Endodermal cell (in vitro differentiated cells): Measurements from ENCODE around the gene MIB1. TPM values are rescaled to one million over a fixed set of nuclear protein-coding genes. Genes with fewer than 3 reads are reported as not detected.
"Not testable (repeated sequence)": the region's sequence is repeated elsewhere in the genome, so short reads cannot be mapped to it uniquely, and the experiment has no call there.

Source experiments
- DNase-seq: peaks from one replicate; pipeline ENCODE4 v3.0.0-alpha.2; 2017
- H3K27ac ChIP-seq: 2 replicates; pipeline ENCODE4 v1.5.1; 2013; ENCODE audit warnings: mild to moderate bottlenecking, low read depth, low read length, moderate library complexity
- H3K27me3 ChIP-seq: 2 replicates; pipeline ENCODE4 v1.6.1; 2013; ENCODE audit warnings: mild to moderate bottlenecking, low read length, moderate library complexity; ENCODE audit not compliant: insufficient read depth, control insufficient read depth, poor library complexity, severe bottlenecking
- H3K36me3 ChIP-seq: 2 replicates; pipeline ENCODE4 v1.7.0; 2013; ENCODE audit warnings: mild to moderate bottlenecking, low read length, moderate library complexity; ENCODE audit not compliant: control insufficient read depth, insufficient read depth
- H3K4me1 ChIP-seq: one replicate; pipeline ENCODE4 v1.7.0; 2013; ENCODE audit warnings: low read length; ENCODE audit not compliant: control insufficient read depth, insufficient read depth
- H3K4me3 ChIP-seq: 2 replicates; pipeline ENCODE4 v1.5.1; 2013; ENCODE audit warnings: mild to moderate bottlenecking, low read length, moderate library complexity
- H3K9ac ChIP-seq: 2 replicates; pipeline ENCODE4 v1.6.1; 2013; ENCODE audit warnings: mild to moderate bottlenecking, low read length, moderate library complexity; ENCODE audit not compliant: poor library complexity, severe bottlenecking; ENCODE audit errors: extremely low read depth
- H3K9me3 ChIP-seq: 2 replicates; pipeline ENCODE4 v1.6.1; 2013; ENCODE audit warnings: mild to moderate bottlenecking, low read length, moderate library complexity; ENCODE audit not compliant: control insufficient read depth
- H3K27ac Mint-ChIP-seq: 2 replicates; pipeline ENCODE4 v1.8.0; 2020; ENCODE audit warnings: mixed read lengths
- H3K27me3 Mint-ChIP-seq: 2 replicates; pipeline ENCODE4 v1.8.0; 2021; ENCODE audit warnings: mild to moderate bottlenecking, mixed read lengths; ENCODE audit not compliant: insufficient read depth
- H3K36me3 Mint-ChIP-seq: 2 replicates; pipeline ENCODE4 v1.8.0; 2020; ENCODE audit warnings: low read depth, mixed read lengths
- H3K4me1 Mint-ChIP-seq: 2 replicates; pipeline ENCODE4 v1.8.0; 2020; ENCODE audit warnings: mixed read lengths
- H3K4me3 Mint-ChIP-seq: 2 replicates; pipeline ENCODE4 v1.8.0; 2020; ENCODE audit warnings: mild to moderate bottlenecking, moderate library complexity, mixed read lengths
- H3K9me3 Mint-ChIP-seq: 2 replicates; pipeline ENCODE4 v1.8.0; 2020; ENCODE audit warnings: mild to moderate bottlenecking, mixed read lengths
- WGBS, 2 experiments: methylation state at CpG; one replicate each; pipeline versions ENCODE4 v1.1.5 to v1.1.7; 2013; ENCODE audit warnings: missing lambda C conversion rate in 2 of 2, mixed read lengths in 1 of 2; ENCODE audit not compliant: insufficient coverage in 1 of 2, insufficient read length in 1 of 2; 5-methylcytosine and 5-hydroxymethylcytosine counted together
- total RNA-seq, 2 donors: library from RNA; stranded (reverse); fragmentation: NEBNext Ultra II Directional in 1 of 2; extraction: Animal tissue kit (Norgen Biotek cat#: 25700) in 1 of 2; gene quantifications; 2 replicates in 1 of 2; 3 replicates in 1 of 2; pipeline ENCODE4 v1.2.1, GENCODE V29; 2021
- TF ChIP-seq, protein P1 (sequence below): fragments of 200-600 bp; sonication (generic); conservative IDR thresholded peaks from 2 replicates; pipeline ENCODE4 v1.5.0; 2021; ENCODE audit warnings: antibody characterized with exemption, mild to moderate bottlenecking

MIB1 gene
- total RNA-seq, 2 donors from 2014 or later = 66.4 to 75.0 TPM

DNA sequence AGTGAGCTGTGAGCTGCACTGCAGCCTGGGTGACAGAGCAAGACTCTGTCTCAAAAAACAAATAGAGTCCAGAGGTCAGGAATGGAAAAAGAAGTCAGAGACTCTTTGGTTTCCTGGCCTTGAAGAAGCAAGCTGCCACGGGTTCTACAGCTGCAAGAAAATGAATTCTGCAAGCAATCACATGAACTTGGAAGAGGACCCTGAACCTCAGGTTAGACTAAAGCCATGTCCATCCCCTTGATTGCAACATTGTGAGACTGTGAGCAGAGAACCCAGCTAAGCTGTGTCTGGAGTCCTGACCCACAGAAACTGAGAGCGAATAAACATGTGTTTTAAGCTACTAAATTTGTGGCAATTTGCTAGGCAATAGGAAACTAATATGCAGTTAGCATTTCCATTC lies 12.9 kb upstream of the MIB1 start:
- WGBS, 2 experiments = 91% methylated on average over 2 of the region's 2 CpGs
- Histone ChIP-seq H3K4me3 (no peak overlapping the region), H3K27ac (no peak overlapping the region), H3K36me3 (no peaks in the 10 kb centered on the region), H3K9me3 (peaks cover 6% of the 10 kb centered on the region), H3K9ac (no peak overlapping the region), H3K4me1 (no peaks in the 10 kb centered on the region), H3K27me3 (no peaks in the 10 kb centered on the region)
- Mint-ChIP-seq H3K27ac (no peak overlapping the region), H3K4me1 (no peaks in the 10 kb centered on the region), H3K9me3 (peaks cover 5% of the 10 kb centered on the region), H3K27me3 (peaks cover 9% of the 10 kb centered on the region), H3K4me3 (no peak overlapping the region), H3K36me3 (no peaks in the 10 kb centered on the region)
- no peak for DNase-seq
- TF ChIP-seq, protein P1, sequence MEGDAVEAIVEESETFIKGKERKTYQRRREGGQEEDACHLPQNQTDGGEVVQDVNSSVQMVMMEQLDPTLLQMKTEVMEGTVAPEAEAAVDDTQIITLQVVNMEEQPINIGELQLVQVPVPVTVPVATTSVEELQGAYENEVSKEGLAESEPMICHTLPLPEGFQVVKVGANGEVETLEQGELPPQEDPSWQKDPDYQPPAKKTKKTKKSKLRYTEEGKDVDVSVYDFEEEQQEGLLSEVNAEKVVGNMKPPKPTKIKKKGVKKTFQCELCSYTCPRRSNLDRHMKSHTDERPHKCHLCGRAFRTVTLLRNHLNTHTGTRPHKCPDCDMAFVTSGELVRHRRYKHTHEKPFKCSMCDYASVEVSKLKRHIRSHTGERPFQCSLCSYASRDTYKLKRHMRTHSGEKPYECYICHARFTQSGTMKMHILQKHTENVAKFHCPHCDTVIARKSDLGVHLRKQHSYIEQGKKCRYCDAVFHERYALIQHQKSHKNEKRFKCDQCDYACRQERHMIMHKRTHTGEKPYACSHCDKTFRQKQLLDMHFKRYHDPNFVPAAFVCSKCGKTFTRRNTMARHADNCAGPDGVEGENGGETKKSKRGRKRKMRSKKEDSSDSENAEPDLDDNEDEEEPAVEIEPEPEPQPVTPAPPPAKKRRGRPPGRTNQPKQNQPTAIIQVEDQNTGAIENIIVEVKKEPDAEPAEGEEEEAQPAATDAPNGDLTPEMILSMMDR = no peak

DNA sequence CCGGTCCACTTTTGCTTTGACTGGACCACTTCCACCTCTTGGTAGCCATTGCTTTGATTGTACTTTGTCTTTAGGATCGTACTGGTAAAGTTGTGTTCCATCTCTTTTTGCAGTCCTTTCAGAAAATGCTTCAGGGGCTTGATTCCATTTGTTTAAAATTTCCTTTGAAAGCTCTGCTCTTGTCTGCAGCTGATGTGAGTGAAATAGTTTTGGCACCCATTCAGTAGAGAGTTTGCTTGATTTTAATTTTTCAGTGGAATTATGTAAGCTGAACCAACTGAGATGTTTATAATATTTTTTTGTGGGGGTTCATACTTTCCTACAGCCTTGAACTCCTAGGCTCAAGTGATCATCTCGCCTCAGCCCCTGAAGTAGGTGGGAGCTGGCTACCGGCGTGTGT lies 7.6 kb upstream of the MIB1 start:
- H3K4me1 ChIP-seq = no peaks in the 10 kb centered on the region
- no peaks in the 10 kb centered on the region for H3K27me3 ChIP-seq
- DNase-seq = no peak
- no peak overlapping the region for H3K4me3 ChIP-seq
- H3K27ac ChIP-seq = no peak overlapping the region
- no peak overlapping the region for H3K27ac Mint-ChIP-seq
- 92 to 100% methylated on average over 1 to 5 of the region's 5 CpGs for WGBS, 2 experiments
- H3K36me3 Mint-ChIP-seq = peaks cover 6% of the 10 kb centered on the region
- H3K9me3 ChIP-seq = peaks cover 6% of the 10 kb centered on the region
- no peaks in the 10 kb centered on the region for H3K36me3 ChIP-seq
- no peaks in the 10 kb centered on the region for H3K4me1 Mint-ChIP-seq
- peaks cover 33% of the 10 kb centered on the region for H3K9me3 Mint-ChIP-seq
- H3K4me3 Mint-ChIP-seq = no peak overlapping the region
- TF ChIP-seq, protein P1 = no peak
- no peak overlapping the region for H3K9ac ChIP-seq
- peaks cover 8% of the 10 kb centered on the region for H3K27me3 Mint-ChIP-seq

DNA sequence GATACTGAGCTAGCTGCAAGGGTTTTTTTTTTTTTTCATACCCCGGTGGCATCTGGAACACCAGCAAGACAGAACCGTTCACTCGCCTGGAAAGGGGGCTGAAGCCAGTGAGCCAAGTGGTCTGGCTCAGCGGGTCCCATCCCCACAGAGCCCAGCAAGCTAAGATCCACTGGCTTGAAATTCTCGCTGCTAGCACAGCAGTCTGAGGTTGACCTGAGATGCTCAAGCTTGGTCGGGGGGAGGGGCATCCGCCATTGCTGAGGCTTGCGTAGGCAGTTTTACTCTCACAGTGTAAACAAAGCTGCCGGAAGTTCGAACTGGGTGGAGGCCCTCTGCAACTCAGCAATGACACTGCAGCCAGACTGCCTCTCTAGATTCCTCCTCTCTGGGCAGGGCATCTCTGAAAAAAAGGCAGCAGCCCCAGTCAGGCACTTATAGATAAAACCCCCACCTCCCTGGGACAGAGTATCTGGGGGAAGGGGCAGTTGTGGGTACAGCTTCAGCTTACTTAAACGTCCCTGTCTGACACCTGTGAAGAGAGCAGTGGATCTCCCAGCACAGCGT lies 5.1 kb upstream of the MIB1 start:
- no peak overlapping the region for H3K9ac ChIP-seq
- Mint-ChIP-seq H3K36me3 (peaks cover 6% of the 10 kb centered on the region), H3K9me3 (peaks cover 31% of the 10 kb centered on the region), H3K27me3 (peaks cover 8% of the 10 kb centered on the region), H3K4me1 (peaks cover 5% of the 10 kb centered on the region), H3K27ac (peak overlapping the region; percentile 80), H3K4me3 (no peak overlapping the region)
- no peaks in the 10 kb centered on the region for H3K27me3 ChIP-seq
- no peaks in the 10 kb centered on the region for H3K9me3 ChIP-seq
- TF ChIP-seq, protein P1 = no peak
- H3K4me1 ChIP-seq = no peaks in the 10 kb centered on the region
- H3K27ac ChIP-seq = no peak overlapping the region
- H3K4me3 ChIP-seq = no peak overlapping the region
- peak; percentile 85 for DNase-seq
- H3K36me3 ChIP-seq = no peaks in the 10 kb centered on the region
- 67 to 77% methylated on average over 12 of the region's 12 CpGs for WGBS, 2 experiments

DNA sequence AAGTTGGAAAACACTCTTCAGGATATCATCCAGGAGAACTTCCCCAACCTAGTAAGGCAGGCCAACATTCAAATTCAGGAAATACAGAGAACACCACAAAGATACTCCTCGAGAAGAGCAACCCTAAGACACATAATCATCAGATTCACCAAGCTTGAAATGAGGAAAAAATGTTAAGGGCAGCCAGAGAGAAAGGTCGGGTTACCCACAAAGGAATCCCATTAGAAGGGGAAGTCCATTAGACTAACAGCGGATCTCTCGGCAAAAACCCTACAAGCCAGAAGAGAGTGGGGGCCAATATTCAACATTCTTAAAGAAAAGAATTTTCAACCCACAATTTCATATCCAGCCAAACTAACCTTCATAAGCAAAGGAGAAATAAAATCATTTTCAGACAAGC lies 3.7 kb upstream of the MIB1 start:
- peaks cover 31% of the 10 kb centered on the region for H3K9me3 Mint-ChIP-seq
- not testable (repeated sequence) for H3K4me1 Mint-ChIP-seq, H3K27ac ChIP-seq, H3K4me1 ChIP-seq, H3K9me3 ChIP-seq, H3K4me3 Mint-ChIP-seq, H3K4me3 ChIP-seq, H3K36me3 ChIP-seq, H3K9ac ChIP-seq, H3K27me3 Mint-ChIP-seq, H3K27me3 ChIP-seq, DNase-seq, H3K36me3 Mint-ChIP-seq, H3K27ac Mint-ChIP-seq
- WGBS, 2 experiments = 93% methylated on average over 4 of the region's 4 CpGs; no CpG with 5 or more reads in 1 of the 2 experiments
